AG09309 (cell line): ENCODE measurements around the gene CALML4.

ENCODE experiments used
- DNase-seq: peaks from one replicate; pipeline ENCODE4 v3.0.0-alpha.2; 2010; ENCODE audit warnings: low read depth
- H3K4me3 ChIP-seq: 2 replicates; pipeline ENCODE4 v1.5.1; 2011; ENCODE audit warnings: mild to moderate bottlenecking, low read depth, low read length, moderate library complexity; ENCODE audit not compliant: control insufficient read depth
- CTCF ChIP-seq: IDR thresholded peaks from 2 replicates; pipeline ENCODE4 v1.5.1; 2011; ENCODE audit warnings: mild to moderate bottlenecking, low read depth, low read length, inconsistent platforms; ENCODE audit not compliant: insufficient read depth, control insufficient read depth; ENCODE audit errors: missing control alignments

The CALML4 gene

DNA sequence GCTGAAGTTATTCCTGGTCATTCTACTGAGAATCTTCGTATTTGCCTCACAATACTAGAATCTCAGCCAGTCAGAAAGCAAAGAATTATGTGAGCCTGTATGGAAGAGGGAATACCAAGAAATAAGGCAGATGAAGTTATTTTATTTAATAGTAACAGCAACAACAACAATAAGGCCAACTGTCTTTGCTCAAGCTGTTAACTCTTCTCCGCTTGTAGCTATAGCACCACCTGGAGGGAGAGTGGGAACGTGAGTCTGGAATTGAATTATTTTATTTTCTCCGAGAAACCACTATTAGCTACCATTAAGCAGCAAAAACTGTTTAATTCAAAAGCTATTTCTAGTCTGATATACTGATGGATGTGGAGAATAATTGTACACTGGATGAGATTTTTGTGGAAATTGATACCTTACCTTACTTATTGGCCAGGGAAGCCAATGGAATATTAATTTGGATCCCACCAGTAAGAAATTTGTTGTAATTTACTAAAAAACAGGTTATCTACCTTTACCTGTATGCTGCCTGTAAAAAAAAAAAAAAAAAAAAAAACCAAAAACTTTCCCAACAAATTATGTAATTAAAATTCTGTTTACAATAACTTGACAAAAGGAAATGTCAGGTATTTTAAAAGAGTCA, 50.1 kb downstream of the CALML4 start:
- peak; percentile 76 for TF ChIP-seq CTCF
- peak; percentile 40 for DNase-seq
- H3K4me3 ChIP-seq = no peak overlapping the region

- TF ChIP-seq CTCF = no peak
- H3K4me3 ChIP-seq = no peak overlapping the region
- no peak for DNase-seq
Observed at GRCh38 chr15:68152342-68152741, 52.8 kb downstream of the CALML4 start.

GRCh38 chr15:68151277-68151676, 53.9 kb downstream of the CALML4 start:
- H3K4me3 ChIP-seq = no peak overlapping the region
- TF ChIP-seq CTCF = no peak
- DNase-seq = no peak

DNA sequence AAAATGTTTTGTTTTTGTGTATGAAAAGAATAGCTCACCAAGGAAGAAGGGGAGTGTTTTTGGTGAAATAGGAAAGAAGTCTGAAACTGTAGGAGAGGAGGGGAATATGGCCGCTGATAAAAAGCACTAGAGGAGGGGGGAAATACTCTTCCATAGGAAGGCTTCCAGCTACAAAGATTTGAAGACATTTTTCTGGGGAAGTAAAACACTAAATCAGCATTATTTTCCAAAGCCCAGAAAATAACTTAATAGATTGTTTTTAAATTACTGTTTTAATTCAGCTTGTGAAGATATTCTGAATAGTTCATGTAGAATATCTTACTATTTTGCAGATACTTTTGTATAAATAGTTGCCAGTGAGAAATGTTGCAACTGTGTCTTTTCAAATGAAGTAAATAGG, 54.9 kb downstream of the CALML4 start:
- H3K4me3 ChIP-seq = no peak overlapping the region
- TF ChIP-seq CTCF = no peak
- DNase-seq = no peak

DNA sequence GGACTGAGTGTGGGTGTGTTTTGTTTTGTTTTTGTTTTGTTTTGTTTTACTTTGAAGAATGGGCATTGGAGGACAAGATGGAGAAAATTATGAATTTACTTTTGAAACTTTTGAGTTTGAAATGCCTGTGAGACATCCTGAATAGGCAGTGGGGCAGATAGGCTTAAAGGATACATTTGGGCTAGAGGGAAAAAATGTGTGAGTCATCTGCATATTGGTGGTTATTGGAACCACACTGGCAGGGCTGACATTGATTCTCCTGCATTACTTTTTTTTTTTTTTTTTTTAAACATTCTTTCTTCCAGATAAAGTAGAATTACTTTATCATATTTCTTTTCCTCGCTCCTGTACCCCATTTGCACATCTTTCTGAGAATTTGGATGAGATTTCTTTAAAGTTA, 56.1 kb downstream of the CALML4 start:
- peak; percentile 4 for DNase-seq
- no peak for TF ChIP-seq CTCF
- no peak overlapping the region for H3K4me3 ChIP-seq

DNA sequence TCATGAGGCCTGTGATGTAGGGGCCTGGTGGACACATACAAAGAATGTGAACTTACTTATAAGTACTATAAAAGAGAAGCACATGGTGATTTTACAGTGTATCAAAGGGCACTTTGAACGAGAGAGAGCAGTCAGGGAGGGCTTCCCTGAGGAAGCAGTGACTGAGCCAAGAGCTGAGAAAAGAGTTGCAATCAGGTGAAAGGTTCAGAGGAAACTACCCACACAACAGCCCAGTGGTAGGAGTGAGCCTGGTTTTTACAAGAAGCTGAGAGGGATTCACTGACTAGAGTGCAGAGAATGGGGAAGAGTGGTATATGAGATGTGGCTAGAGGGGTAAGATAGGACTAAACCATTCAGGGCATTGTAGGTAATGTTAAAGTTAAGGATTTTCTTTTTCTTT, 57.1 kb downstream of the CALML4 start:
- no peak for DNase-seq
- no peak for TF ChIP-seq CTCF
- no peak overlapping the region for H3K4me3 ChIP-seq

DNA sequence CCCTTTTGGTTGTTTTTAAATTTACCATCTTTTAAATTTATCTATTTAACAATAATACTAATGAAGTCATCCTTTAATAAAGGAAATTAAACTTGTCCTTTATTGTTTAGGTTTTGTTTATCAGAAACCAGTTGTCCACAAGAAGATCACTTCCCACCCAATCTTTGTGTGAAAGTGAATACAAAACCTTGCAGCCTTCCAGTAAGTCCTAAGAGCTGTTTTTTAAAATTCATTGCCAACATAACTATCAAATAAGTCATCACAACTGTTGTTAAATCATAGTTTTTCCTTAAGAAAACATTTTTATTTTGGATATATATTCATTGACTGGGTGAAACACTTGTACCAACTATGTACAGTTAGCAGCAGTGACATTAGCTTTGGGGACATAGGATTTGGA, 59.4 kb downstream of the CALML4 start:
- no peak for DNase-seq
- no peak overlapping the region for H3K4me3 ChIP-seq
- no peak for TF ChIP-seq CTCF
